Panc1 (cell line): ENCODE measurements around the gene TRAF4.

Experiments used
- CTCF ChIP-seq: fragments of 450-650 bp; IDR thresholded peaks from 2 replicates; pipeline ENCODE4 v1.5.1; 2017; ENCODE audit warnings: mild to moderate bottlenecking
- SIN3A ChIP-seq: IDR thresholded peaks from 2 replicates; pipeline ENCODE4 v1.6.1; 2012; ENCODE audit warnings: low read depth, mild to moderate bottlenecking, low read length, moderate library complexity, borderline replicate concordance; ENCODE audit not compliant: insufficient read depth

- TF ChIP-seq CTCF (no peak), SIN3A (no peak)
These were observed 37.1 kb upstream of the TRAF4 start for GRCh38 chr17:28706471-28707338.
